H9 (cell line): ENCODE results near the gene SIAH2. TPM values are rescaled to one million over a fixed set of nuclear protein-coding genes. Genes with fewer than 3 reads are reported as not detected.

Experiments used
- DNase-seq: peaks from one replicate; pipeline ENCODE4 v3.0.0-alpha.2; 2017
- H2AFZ ChIP-seq: one replicate; pipeline ENCODE4 v1.6.1; 2013; ENCODE audit warnings: mild to moderate bottlenecking, low read length, control low read depth, moderate library complexity
- H2AK5ac ChIP-seq: 2 replicates; pipeline ENCODE4 v1.6.1; 2013; ENCODE audit warnings: low read length, control low read depth, mixed read lengths; ENCODE audit not compliant: insufficient read length
- H2BK120ac ChIP-seq: one replicate; pipeline ENCODE4 v1.6.1; 2013; ENCODE audit warnings: low read depth, mild to moderate bottlenecking, low read length, control low read depth, inconsistent platforms; ENCODE audit not compliant: poor library complexity, severe bottlenecking
- H2BK12ac ChIP-seq: 2 replicates; pipeline ENCODE4 v1.6.1; 2013; ENCODE audit warnings: low read length, control low read depth, mixed read lengths, low read depth; ENCODE audit not compliant: insufficient read length
- H2BK15ac ChIP-seq: 2 replicates; pipeline ENCODE4 v1.6.1; 2013; ENCODE audit warnings: low read depth, low read length, control low read depth
- H2BK20ac ChIP-seq: one replicate; pipeline ENCODE4 v1.6.1; 2013; ENCODE audit warnings: low read depth, mild to moderate bottlenecking, low read length, control low read depth, inconsistent platforms; ENCODE audit not compliant: poor library complexity, severe bottlenecking
- H2BK5ac ChIP-seq: 2 replicates; pipeline ENCODE4 v1.6.1; 2013; ENCODE audit warnings: low read length, control low read depth, mixed read lengths; ENCODE audit not compliant: insufficient read length
- H3K14ac ChIP-seq: 2 replicates; pipeline ENCODE4 v1.6.1; 2013; ENCODE audit warnings: low read length, control low read depth; ENCODE audit not compliant: insufficient read depth
- H3K18ac ChIP-seq: 2 replicates; pipeline ENCODE4 v1.6.1; 2013; ENCODE audit warnings: low read depth, mild to moderate bottlenecking, mixed read lengths, low read length, control low read depth; ENCODE audit not compliant: insufficient read length
- H3K23ac ChIP-seq: 2 replicates; pipeline ENCODE4 v1.6.1; 2013; ENCODE audit warnings: low read length, control low read depth, mixed read lengths, low read depth; ENCODE audit not compliant: insufficient read length
- H3K23me2 ChIP-seq: 2 replicates; pipeline ENCODE4 v1.6.1; 2013; ENCODE audit warnings: low read depth, mild to moderate bottlenecking, mixed read lengths, low read length, control low read depth; ENCODE audit not compliant: insufficient read length, poor library complexity, severe bottlenecking
- H3K27ac ChIP-seq: 2 replicates; pipeline ENCODE4 v1.5.1; 2013; ENCODE audit warnings: low read length, control low read depth, mixed read lengths, low read depth; ENCODE audit not compliant: insufficient read length
- H3K27me3 ChIP-seq: 2 replicates; pipeline ENCODE4 v1.6.1; 2013; ENCODE audit warnings: low read length, control low read depth, inconsistent platforms; ENCODE audit not compliant: insufficient read depth
- H3K4ac ChIP-seq: 2 replicates; pipeline ENCODE4 v1.6.1; 2013; ENCODE audit warnings: low read depth, mild to moderate bottlenecking, control low read depth, inconsistent platforms, low read length, moderate library complexity
- H3K4me1 ChIP-seq: 2 replicates; pipeline ENCODE4 v1.6.1; 2013; ENCODE audit warnings: low read length, control low read depth, inconsistent platforms; ENCODE audit not compliant: insufficient read depth
- H3K4me2 ChIP-seq: 2 replicates; pipeline ENCODE4 v1.6.1; 2013; ENCODE audit warnings: low read length, control low read depth, mixed read lengths; ENCODE audit not compliant: insufficient read length, insufficient read depth
- H3K56ac ChIP-seq: 2 replicates; pipeline ENCODE4 v1.6.1; 2013; ENCODE audit warnings: low read depth, mild to moderate bottlenecking, mixed read lengths, low read length, control low read depth; ENCODE audit not compliant: insufficient read length
- H3K79me1 ChIP-seq: 2 replicates; pipeline ENCODE4 v1.6.1; 2013; ENCODE audit warnings: low read depth, mild to moderate bottlenecking, moderate library complexity, low read length, control low read depth, inconsistent platforms; ENCODE audit not compliant: insufficient read depth, poor library complexity, severe bottlenecking
- H3K79me2 ChIP-seq: 2 replicates; pipeline ENCODE4 v1.6.1; 2013; ENCODE audit warnings: low read length, control low read depth, inconsistent platforms; ENCODE audit not compliant: insufficient read depth
- H3K9ac ChIP-seq: 2 replicates; pipeline ENCODE4 v1.6.1; 2013; ENCODE audit warnings: low read length, control low read depth, mixed read lengths; ENCODE audit not compliant: insufficient read length; ENCODE audit errors: extremely low read depth
- H3K9me3 ChIP-seq: one replicate; pipeline ENCODE4 v1.6.1; 2013; ENCODE audit warnings: low read depth, low read length, inconsistent platforms; ENCODE audit not compliant: control insufficient read depth
- H3T11ph ChIP-seq: one replicate; pipeline ENCODE4 v1.6.1; 2013; ENCODE audit warnings: mild to moderate bottlenecking, low read length, control low read depth, inconsistent platforms
- H4K20me1 ChIP-seq: one replicate; pipeline ENCODE4 v1.6.1; 2013; ENCODE audit not compliant: control insufficient read depth, insufficient read length, insufficient read depth
- H4K5ac ChIP-seq: 2 replicates; pipeline ENCODE4 v1.6.1; 2013; ENCODE audit warnings: low read depth, mild to moderate bottlenecking, mixed read lengths, low read length, control low read depth; ENCODE audit not compliant: insufficient read length
- H4K8ac ChIP-seq: replicated peaks from 2 replicates; pipeline ENCODE4 v1.6.1; 2013; ENCODE audit warnings: low read length, control low read depth, mixed read lengths, low read depth; ENCODE audit not compliant: insufficient read length
- H4K91ac ChIP-seq: 2 replicates; pipeline ENCODE4 v1.6.1; 2013; ENCODE audit warnings: low read depth, mild to moderate bottlenecking, moderate library complexity, mixed read lengths, low read length, control low read depth; ENCODE audit not compliant: insufficient read length
- H3K27ac Mint-ChIP-seq, 3 experiments: 2 replicates in 2 of 3; 3 replicates in 1 of 3; pipeline ENCODE4 v1.8.0; 2020 to 2021; ENCODE audit warnings: mixed read lengths in 3 of 3, mild to moderate bottlenecking in 1 of 3, moderate library complexity in 1 of 3
- H3K27me3 Mint-ChIP-seq: 2 replicates; pipeline ENCODE4 v1.8.0; 2021; ENCODE audit warnings: low read depth, mild to moderate bottlenecking, moderate library complexity, mixed read lengths
- H3K36me3 Mint-ChIP-seq, 3 experiments: 2 replicates in 2 of 3; 3 replicates in 1 of 3; pipeline ENCODE4 v1.8.0; 2020 to 2021; ENCODE audit warnings: low read depth in 3 of 3, mixed read lengths in 3 of 3; ENCODE audit not compliant: insufficient read depth in 1 of 3
- H3K4me1 Mint-ChIP-seq, 2 experiments: 2 replicates each; pipeline ENCODE4 v1.8.0; 2020; ENCODE audit warnings: mixed read lengths in 2 of 2
- H3K4me3 Mint-ChIP-seq, 2 experiments: 2 replicates in 1 of 2; 3 replicates in 1 of 2; pipeline ENCODE4 v1.8.0; 2020 to 2021; ENCODE audit warnings: mild to moderate bottlenecking in 2 of 2, mixed read lengths in 2 of 2, moderate library complexity in 1 of 2
- H3K9me3 Mint-ChIP-seq, 2 experiments: 2 replicates in 1 of 2; 3 replicates in 1 of 2; pipeline ENCODE4 v1.8.0; 2020; ENCODE audit warnings: mild to moderate bottlenecking in 2 of 2, mixed read lengths in 2 of 2, moderate library complexity in 1 of 2
- CTCF ChIP-seq: fragments of 200-600 bp; sonication (generic); conservative IDR thresholded peaks from 3 replicates; pipeline ENCODE4 v1.8.0; 2021; ENCODE audit warnings: antibody characterized with exemption, mild to moderate bottlenecking
- WGBS: extraction: QIAGEN DNeasy Blood & Tissue Kit; methylation state at CpG from one replicate; pipeline ENCODE4 v1.1.7; 2013; ENCODE audit warnings: missing lambda C conversion rate, low lambda C conversion rate, mixed read lengths; ENCODE audit not compliant: insufficient read length; ENCODE audit errors: extremely low coverage; 5-methylcytosine and 5-hydroxymethylcytosine counted together
- total RNA-seq: library from RNA; stranded (reverse); gene quantifications from 2 replicates; pipeline ENCODE4 v1.2.1, GENCODE V29; 2021

The SIAH2 gene
- total RNA-seq, 1 experiment from 2014 or later: 17.4 TPM

- Mint-ChIP-seq H3K4me3 (no peak overlapping the region), H3K27ac (peak overlapping the region in 2 of 3 experiments; percentile 16 to 46; a peak in 2 of 7 replicates), H3K36me3 (peaks cover 0 to 2% (median 1%) of the 10 kb centered on the region in 3 experiments; a peak in 2 of 7 replicates), H3K27me3 (no peaks in the 10 kb centered on the region), H3K9me3 (no peaks in the 10 kb centered on the region), H3K4me1 (peaks cover 41 to 57% of the 10 kb centered on the region in 2 experiments)
- Histone ChIP-seq H2BK15ac (no peak overlapping the region), H3K9ac (no peak overlapping the region), H2BK120ac (no peak overlapping the region), H3K4me1 (0 out of 2 replicates have a peak, but pooled peaks cover 4% of the 10 kb centered on the region), H3K79me2 (no peaks in the 10 kb centered on the region), H3K79me1 (no peaks in the 10 kb centered on the region), H3K27me3 (no peaks in the 10 kb centered on the region), H2BK5ac (no peak overlapping the region), H3K23me2 (no peaks in the 10 kb centered on the region), H3K18ac (no peak overlapping the region), H3K9me3 (no peaks in the 10 kb centered on the region), H3K4ac (no peak overlapping the region), H4K5ac (no peak overlapping the region), H2AFZ (no peak overlapping the region), H2BK20ac (no peak overlapping the region), H3T11ph (no peak overlapping the region), H4K91ac (no peak overlapping the region), H3K27ac (no peak overlapping the region), H4K20me1 (no peaks in the 10 kb centered on the region), H3K4me2 (no peak overlapping the region), H2AK5ac (no peak overlapping the region), H4K8ac (no peak overlapping the region), H3K23ac (no peak overlapping the region), H3K56ac (no peak overlapping the region), H3K14ac (no peak overlapping the region), H2BK12ac (no peak overlapping the region)
- no peak for DNase-seq
- WGBS: no CpG with 5 or more reads among the region's 8 CpGs
- TF ChIP-seq CTCF: no peak
These were observed 25.8 kb downstream of the SIAH2 start for GRCh38 chr3:150736903-150737832.
